Activated T-cell treated with anti-CD3 and anti-CD28 coated beads for 24 hours (primary cell): ENCODE data around the gene PLXDC1.
"Not testable (repeated sequence)": the region's sequence is repeated elsewhere in the genome, so short reads cannot be mapped to it uniquely, and the experiment has no call there.

ENCODE experiments used
- DNase-seq: peaks from one replicate; pipeline ENCODE4 v3.0.0-alpha.2; 2020; ENCODE audit warnings: low read depth

The PLXDC1 gene

DNA sequence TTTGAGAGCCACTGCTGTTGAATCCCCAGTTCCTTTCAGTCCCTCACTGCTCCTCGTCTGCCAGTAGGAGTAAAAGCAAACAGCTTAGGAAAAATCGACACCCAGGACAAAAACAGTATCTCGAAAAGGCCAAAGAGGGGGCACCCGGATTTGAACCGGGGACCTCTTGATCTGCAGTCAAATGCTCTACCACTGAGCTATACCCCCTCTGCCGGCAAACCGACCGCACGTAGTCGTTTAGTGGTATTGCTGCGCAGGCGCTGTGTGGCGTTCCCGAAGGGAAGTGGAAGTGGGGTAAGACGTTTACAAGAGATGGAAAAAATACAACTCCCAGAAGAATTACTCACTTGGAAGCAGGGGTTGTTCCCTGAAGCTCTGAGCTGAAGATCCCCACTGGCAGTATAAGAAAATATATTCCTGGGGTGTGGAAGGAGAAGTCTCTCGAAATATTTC lies 2.2 kb upstream of the PLXDC1 start:
- DNase-seq: peak; percentile 91

DNA sequence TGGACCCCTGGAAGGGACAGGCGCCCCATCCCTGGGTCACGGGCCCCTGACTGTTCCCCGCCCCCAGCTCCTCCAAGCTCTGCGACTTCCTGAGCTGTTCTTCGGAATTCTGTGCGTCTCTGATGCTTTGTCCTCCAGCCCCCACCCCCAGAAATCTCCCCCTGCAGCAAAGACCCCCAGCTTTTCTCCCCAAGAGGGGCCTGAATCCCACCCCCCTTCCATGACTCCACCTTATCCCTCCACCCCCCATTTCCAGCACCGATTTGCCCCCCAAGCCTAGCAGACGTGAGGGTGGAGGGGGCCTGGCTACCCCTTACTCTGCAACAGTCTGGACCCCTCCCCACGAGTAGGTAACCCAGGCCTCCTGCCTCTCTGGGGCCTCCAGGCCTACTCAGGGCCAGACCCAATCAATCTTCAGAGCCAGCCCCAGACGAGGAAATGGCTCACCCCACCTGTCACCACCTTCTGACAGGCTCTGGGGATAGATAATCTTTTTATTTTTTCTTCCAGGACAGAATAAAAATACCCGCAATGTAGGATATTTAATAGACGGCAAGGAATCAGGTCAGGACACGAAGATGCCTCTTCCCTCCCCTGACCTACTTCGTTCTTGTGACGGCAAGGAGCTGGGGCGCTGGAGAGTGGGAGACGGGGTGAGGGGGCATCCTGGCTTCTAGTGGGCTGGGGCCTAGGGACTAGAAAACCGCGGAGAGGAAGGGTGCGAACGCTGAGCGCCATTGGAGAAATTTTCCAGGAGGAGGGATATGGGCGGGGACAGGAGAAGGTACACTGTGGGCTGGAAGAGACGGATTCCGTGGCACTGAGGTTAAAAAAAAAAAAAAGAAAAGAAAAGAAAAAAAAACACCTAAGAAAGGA lies 744 bp upstream of the PLXDC1 start:
- no peak for DNase-seq

DNA sequence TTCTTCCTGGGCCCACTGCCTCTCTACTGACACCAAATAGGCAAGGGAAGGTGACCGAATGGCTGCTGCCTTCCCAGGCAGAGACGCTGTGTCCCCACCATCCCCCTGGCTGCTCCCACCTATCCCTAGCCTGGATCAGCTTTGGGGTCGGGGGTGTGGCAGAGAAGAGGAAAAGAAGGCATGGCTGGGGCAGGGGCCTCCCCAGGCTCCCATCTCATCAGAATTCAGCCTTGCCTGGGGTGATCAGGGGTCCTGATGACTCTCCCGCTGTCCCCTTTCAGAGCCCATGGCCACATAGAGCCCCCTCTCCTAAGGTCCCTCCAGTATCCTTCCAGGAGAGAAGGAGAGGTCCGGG lies 665 bp downstream of the PLXDC1 start:
- no peak for DNase-seq

DNA sequence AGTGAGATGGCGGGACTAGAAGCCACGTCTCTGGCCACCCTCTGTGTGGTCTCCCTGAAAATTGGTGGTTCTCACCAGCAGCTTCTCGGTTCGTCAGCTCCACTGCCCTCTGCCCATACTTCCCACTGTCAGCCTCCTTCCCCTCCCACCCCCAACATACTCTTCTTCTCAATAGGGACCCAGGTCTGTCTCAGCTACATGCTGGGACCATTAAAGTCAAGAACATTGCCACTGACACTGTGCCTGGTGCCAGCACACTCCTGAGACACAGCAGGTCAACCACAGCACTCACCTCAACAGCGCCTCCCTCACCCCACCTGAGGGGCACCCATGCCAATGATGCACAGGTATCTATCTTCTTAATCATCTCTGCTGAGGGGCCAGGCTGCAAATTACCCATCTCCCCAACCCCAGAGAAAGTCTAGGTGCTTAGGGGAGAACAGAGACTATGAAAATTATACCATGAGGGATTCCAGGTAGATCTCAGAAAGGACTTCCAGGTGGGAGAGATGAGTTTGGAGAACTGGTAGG lies 1.3 kb downstream of the PLXDC1 start:
- no peak for DNase-seq

DNA sequence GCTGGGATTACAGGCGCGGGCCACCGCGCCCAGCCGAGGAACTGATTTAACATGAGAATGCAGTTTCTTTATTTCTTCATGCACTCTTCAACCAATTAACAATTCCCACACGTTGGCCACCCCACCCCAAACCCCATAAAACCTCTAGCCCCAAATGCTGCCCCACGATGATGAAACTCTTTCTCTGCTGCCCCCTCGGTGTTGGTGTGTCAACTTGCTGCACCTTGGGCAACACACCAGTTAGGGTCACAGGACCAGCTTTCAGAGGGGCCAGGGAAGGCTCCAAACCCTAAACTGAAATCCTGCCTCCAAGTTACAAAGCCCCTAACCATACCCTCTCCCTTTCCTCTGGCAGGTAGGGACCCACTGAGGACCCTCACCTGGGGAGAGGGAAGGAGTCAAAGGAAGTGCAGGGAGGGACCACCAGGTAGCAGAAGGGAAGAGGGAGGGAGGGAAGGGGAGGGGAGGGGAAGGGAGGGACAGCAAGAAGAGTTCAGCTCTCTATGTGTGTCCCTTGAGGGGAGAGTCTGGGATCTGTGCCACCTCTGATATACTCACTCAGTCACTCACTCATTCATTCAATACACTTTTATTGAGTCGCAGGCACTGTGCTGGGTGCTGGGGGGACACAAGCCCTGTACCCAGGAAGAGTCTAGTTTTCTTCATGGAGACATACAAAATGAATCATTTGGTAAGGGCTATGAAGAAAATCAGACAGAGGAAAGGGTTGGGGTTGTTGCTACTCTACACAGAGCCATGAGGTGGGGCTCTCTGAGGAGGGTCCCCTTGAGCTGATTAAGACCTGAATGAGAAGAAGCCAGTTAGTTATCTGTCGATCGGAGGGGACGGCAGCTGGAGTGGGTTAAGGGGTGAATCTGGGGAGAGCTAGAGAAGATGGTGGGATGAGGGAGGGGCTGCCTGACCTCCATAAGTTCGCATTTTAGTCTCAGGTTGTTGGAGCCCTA lies 3.9 kb downstream of the PLXDC1 start:
- no peak for DNase-seq

DNA sequence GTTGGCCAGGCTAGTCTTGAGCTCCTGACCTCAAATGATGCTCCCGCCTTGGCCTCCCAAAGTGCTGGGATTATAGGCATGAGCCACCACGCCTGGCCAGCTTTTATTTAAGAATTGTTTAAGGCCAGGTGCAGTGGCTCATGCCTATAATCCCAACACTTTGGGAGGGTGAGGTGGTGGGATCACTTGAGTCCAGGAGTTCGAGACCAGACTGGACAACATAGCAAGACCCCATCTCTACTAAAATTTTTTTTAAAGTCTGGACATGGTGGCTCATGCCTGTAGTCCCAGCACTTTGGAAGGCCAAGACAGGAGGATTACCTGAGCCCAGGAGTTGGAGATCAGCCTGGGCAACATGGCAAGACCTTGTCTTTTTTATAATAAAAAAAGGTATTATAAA lies 5.2 kb downstream of the PLXDC1 start:
- DNase-seq: no peak

DNA sequence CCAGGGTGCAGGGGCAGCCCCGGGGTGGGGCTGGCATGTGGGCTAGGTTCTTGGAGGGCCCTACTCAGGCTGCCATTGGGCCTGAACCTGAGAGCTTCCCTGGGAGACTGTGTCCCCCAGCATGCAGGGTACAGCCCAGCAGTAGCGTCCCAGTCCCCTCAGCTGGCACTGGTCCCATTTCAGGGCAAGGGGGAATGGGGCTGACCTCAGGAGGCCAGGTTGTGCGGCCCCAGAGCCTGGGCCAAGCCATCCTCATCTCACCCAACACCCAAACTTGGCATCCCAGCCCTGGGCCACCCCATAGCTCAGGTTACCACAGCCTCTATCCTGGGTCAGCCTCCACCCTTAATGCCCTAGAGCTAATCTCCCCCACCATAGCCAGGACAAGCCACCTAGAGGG lies 6.3 kb downstream of the PLXDC1 start:
- DNase-seq: no peak

DNA sequence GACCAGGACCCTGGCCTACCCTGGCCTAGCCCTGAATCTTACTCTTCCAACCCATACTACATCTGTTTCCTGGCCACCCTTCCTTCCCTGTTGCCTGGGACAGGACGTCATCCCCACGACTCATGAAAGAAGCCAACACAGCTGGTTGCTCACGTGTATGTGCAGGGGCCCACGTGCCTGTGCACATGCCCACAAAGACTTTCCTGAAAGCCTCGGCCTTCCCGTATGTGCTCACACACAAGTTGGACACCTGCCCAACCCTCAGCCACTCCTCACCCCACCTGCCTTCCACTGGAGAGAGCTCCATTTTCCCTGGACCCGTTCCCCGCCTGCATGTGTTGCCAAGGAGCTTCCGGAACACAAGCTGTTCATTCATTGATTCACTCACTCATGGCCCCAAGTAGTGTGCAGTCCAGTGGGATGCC lies 7.0 kb downstream of the PLXDC1 start:
- DNase-seq: no peak

DNA sequence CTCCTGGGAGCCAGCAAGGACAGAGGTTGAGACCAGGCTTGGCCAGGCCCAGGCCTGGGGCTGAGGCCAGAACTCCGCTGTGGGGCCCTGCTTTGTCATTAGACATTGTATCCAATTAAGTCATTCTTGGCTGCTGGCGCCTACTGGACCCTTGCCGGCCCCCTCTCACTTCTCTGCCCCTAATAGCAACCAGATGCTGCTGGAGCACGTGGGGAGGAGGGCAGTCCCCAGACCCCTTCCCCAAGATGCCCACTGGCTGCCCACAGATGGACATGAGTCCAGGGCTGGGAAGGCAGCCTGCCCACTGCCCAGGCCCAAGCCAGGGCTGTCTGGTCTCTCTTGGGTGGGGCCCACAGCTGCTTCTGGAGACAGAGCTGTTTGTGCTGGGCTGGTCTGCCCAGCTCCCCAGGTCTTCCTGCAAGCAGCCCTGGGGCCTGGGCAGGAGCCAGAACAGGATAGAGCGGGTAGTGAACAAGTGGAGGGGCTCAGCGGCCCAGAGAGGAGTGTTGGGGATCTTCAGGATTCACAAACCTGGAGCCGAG lies 7.8 kb downstream of the PLXDC1 start:
- no peak for DNase-seq

DNA sequence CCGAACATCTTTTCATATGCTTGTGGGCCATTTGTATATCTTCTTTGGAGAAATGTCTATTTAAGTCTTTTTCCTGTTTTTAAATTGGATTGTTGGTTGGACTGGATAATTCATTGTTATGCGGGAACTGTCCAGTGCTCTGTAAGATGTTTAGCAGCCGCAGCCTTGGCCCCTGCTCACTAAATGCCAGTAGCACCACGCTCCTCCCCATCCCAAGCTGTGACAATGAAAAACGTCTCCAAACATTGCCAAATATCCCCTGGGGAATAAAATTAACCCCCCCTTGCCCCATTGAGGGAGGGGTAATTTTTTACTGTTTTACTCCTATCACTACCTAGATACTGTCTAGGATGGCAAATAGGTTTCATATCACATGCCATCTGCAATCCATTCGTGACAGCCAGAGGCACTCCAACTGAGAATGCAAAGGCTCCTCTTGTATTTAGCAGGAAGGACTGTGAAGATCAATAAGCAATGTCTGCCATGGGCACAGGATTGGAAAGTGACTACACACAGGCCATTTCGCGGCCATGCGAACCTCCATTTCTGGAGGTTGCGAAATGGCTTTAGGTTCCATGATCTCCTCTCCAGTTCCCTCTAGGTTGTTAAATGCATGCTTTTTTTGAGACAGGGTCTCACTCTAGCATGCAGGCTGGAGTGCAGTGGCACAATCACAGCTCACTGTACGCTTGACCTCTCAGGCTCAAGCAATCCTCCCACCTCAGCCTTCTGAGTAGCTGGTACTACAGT lies 9.3 kb downstream of the PLXDC1 start:
- DNase-seq: no peak

DNA sequence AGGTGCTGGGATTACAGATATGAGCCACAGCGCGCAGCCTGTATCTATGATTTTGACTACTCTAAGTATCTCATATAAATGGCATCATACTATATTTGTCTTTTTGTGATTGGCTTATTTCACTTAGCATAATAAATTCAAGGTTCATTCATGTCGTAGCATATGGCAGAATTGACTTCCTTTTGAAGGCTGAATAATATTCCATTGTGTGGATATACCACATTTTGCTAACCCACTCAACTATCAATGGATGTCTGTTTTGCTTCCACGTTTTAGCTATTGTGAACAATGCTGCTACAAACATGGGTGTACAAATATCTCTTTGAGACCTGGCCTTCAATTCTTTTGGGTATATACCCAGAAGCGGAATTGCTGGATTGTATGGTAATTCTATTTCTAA lies 10.1 kb downstream of the PLXDC1 start:
- no peak for DNase-seq

DNA sequence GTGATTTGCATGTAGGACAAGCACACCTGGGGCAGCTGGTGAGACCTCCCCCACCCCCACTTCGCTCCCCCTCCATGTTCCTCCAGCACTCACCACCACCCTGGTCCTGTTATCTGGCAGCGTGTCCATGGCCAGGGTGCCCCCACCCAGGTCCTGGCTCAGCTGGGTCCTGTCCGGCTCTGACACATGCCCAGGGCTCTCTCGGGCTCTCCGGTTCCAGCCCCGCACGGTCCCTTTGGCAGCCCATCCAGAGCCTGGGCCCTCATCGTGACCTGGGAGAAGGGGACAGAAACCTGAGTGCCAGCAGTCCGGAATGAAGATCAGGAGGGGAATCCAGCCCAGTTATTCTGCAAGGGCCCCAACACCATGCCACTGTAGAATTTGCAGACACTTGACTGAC lies 11.9 kb downstream of the PLXDC1 start:
- DNase-seq: no peak

DNA sequence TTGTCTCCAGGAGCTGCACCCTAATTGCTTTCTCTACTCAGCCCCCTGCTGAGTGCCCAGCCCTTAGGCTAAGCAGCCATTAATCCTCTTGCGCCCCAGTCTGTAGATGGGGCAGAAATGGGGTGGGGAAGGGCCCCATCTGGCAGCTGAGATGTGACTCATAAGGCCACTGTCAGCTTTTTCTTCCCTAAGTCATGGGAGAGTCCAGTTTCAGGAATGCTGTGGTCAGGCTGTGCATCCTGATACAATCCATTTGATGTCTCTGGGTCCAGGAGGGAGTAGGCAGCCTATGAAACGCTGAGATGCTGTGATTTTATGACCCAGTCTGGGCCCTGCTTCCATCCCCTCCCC lies 12.3 kb downstream of the PLXDC1 start:
- DNase-seq: no peak

DNA sequence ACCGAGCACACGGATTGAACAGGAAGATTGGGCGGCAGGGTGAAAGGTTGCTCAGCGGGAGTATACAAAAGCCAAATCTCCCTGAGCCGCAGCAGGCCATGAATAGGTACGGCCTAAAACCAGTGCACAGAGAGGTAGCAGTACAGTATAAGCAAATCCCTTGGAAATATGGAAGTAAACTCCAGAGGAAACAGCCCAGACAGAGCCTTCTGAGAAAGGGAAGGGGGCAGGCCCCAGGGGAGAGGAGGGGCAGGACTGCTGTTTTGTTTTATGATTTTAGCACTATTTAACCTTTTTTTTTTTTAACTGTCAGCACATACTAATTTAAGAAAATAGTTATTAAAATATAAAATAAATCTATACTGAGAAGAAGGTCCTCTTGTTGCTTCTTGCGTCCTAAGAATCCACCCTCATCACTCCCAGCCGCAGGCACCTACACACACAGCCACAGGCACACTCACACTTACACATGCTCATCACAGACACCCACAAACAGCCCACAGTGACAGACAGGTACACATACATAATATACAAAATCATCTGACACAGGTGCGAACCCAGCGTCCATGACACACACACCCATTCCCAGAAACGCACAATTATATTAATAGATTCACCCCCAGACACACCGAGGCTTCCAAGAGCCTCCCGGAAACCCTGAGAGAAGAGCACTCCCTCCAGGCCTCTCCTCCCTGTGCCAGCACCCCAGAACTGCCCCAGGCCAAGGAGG lies 12.8 kb downstream of the PLXDC1 start:
- DNase-seq: no peak

DNA sequence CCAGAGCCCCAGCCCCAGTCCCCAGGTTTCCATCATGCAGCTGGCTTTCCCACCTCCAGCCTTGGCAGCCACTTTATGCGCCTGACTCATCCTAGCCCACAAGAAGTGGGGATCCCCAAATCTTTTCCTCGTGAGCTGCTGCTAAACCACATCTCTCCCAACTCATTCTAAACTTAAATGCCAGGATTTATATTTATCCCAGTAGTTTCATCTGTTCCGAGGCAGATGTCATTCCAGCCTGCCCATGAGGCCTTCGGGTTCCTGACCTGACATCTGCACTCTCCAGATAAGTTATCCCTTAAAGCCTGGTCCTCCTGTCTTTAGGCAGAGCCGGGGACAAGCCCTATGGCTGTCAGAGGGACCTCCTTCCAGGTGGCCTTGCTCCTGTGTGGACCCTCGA lies 16.6 kb downstream of the PLXDC1 start:
- DNase-seq: no peak

DNA sequence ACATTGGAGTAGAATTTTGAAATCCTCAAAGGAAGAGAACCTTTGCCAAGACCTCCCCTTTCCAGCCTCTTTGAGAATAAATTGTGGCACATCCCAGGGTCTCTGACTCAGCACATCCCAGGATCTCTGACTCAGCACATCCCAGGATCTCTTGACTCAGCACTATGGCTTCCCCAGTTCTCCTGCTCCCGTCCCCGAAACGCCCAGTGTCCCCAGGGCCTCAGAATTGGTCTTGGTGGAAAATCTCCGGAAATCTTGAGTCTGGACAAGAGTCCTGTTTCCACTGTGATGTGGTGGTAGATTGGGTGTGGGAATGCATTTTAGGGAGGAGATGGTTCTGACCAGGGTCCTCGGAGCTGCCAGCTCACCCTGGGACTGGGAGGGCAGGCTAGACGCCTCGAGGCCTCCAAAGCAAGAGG lies 19.2 kb downstream of the PLXDC1 start:
- no peak for DNase-seq

DNA sequence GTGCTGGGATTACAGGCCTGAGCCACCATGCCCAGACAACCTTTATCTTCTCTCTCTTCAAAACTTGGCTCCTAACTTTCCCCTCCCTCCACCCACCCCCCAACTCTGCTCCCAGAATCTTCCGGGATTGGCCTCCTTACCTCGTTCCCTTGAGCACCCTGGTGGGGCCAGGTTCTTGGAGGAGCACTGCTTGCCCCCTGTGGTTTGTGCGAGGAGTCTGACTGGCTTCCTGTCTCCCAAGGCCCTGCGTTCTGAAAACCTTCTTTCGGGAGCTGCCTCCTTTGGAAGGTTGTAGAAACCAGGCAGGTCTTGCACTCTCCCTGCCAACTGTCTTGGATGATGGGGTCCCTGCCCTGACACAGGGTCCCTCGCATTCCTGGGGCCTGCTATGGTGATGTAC lies 19.8 kb downstream of the PLXDC1 start:
- DNase-seq: no peak

DNA sequence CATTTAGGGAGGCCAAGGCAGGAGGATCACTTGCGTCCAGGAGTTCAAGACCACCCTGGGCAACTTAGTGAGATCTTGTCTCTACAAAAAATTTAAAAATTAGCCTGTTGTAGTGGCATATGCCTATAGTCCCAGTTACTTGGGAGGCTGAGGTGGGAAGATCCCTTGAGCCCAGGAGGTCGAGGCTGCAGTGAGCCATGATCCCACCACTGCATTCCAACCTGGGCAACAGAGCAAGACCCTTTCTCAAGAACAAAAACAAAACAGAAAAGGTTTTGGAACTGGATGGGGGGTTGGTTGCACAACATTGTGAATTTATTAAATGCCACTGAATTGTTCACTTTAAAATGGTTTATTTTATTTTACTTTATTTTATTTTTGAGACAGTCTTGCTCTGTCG lies 21.2 kb downstream of the PLXDC1 start:
- DNase-seq: no peak

DNA sequence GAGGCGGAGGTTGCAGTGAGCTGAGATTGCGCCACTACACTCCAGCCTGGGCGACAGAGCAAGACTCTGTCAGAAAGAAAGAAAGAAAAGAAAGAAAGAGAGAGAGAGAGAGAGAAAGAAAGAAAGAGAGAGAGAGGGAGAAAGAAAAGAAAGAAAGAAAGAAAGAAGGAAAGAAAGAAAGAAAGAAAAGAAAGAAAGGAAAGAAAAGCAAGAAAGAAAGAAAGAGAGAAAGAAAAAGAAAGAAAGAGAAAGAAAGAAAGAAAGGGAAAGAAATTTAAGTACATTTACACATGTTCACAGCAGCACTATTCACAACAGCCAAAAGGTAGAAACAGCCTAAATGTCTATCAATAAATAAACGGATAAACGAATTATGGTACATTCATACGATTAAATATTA lies 21.9 kb downstream of the PLXDC1 start:
- DNase-seq: not testable (repeated sequence)

DNA sequence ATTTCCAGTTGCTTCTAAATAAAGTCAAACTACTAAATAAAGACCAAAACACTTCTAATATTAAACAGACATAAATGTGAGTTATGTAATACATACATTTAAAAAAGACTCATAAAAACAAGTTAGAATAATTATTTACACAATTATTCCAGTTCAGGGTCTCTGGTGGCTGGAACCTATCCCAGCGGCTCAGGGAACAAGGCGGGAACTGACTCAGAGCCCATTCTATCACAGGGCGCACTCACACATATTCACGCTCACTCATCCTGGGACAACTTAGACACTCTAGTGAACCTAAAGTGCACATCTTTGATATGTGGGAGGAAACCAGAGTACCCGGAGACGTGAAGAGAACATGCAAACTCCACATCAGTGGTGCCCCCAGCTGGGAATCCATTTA lies 25.0 kb downstream of the PLXDC1 start:
- no peak for DNase-seq
